ENCODE data around the gene BMAL1.

Gene BMAL1

DNA sequence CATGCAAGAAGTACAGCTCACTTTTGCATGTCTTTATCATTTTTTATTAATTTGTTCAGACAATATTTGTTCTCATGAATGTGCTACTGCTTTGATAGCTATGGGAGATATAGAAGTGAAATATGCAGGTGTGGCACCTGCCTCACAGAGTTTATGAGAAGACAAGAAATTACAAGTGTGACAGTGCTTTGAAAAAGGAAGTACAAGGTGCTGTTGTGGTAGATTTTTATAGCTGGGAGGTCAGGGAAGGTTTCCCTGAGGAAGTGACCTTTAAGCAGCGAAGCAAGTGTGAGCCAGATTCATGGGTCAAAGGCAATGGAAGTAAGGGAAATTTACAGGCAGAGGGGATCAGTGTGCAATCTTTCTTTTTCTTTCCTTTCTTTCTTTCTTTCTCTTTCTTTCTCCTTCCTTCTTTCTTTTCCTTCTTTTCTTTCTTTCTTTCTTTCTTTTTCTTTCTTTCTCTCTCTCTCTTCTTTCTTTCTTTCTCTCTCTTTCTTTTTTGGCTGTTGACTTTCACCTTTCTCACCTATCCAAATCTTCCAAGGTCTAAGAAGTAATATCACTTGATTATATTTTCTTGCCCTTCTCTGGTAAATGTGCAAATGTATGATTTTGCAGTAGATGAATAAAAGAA, 6.4 kb upstream of the BMAL1 start:
- no peak for DNase-seq (ENCODE audit: low spot score)
- TF ChIP-seq, protein P1, sequence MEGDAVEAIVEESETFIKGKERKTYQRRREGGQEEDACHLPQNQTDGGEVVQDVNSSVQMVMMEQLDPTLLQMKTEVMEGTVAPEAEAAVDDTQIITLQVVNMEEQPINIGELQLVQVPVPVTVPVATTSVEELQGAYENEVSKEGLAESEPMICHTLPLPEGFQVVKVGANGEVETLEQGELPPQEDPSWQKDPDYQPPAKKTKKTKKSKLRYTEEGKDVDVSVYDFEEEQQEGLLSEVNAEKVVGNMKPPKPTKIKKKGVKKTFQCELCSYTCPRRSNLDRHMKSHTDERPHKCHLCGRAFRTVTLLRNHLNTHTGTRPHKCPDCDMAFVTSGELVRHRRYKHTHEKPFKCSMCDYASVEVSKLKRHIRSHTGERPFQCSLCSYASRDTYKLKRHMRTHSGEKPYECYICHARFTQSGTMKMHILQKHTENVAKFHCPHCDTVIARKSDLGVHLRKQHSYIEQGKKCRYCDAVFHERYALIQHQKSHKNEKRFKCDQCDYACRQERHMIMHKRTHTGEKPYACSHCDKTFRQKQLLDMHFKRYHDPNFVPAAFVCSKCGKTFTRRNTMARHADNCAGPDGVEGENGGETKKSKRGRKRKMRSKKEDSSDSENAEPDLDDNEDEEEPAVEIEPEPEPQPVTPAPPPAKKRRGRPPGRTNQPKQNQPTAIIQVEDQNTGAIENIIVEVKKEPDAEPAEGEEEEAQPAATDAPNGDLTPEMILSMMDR (IDR thresholded peaks at IDR 0.05; ENCODE audit: extremely low read depth, insufficient read depth, missing control alignments) = no peak
- in situ Hi-C loops (cut with MboI; ENCODE audit: low pct_unique_long_range_greater_than_20kb, low sequenced_read_pairs, unreplicated experiment) = no loop called here

DNA sequence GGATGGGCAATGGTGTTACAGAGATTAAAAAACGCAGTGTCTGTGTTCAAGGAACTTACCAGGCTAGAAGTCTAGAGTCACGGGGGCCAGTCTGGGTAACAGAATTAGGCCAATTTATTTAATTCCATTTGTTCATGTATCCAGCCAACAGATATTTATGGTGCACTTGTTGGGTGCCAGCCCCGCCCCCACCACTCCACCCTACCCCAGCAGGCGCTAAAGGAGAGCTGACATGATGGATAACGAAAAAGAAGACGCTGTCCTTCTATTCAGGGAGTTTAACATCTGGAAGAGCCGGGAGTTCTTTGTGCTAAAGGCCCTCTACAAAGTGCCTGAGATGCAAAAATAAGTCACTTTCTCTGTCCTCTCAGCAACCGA, 1.1 kb upstream of the BMAL1 start:
- TF ChIP-seq, protein P1 (IDR thresholded peaks at IDR 0.05; ENCODE audit: extremely low read depth, insufficient read depth, missing control alignments) = no peak
- in situ Hi-C loops (cut with MboI; ENCODE audit: low pct_unique_long_range_greater_than_20kb, low sequenced_read_pairs, unreplicated experiment) = no loop called here
- no peak for DNase-seq (ENCODE audit: low spot score)

DNA sequence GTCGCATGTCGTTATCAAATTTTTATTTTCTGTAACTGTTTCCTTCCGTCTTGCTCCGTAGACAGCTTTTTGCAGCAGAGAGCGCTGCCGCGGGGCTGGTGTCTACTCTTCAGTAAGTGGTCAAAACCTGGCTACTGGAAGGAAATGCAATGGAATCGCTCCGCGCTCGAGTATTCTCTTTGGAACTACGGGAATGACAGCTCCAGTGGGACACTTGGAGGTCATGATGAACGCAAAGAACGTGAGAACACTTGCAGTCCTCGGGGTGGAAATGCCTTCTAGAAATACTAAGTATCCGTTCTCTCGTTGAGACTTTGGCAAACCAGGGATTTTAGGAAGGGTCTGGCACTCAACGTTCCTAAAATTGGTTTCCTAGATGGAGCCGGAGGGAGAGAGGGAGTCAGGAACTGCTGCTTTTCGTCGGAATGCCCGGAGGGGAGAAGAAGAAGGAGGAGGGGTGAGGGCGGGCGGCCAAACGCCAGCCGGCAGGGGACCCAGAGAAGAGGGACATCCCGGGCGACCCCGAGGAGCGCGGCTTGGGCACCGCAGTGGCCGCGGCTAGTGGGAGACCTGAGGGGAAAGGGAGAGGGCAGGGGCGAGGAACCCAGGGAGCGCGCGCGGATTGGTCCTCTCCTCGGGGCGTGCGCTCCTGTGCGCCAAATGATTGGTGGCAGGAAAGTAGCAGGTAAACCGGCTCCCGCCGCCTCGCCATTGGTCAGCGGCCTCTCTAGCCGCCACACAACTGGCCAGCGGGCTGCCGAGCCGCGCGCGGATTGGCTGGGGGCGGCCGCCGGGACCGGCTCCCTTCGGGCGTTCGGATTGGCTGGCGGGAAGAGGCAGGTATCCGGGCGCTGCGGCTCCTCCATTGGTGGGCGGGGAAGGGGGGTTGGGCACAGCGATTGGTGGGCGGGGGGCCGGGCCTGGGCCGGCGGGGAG, 490 bp upstream of the BMAL1 start:
- TF ChIP-seq, protein P1 (IDR thresholded peaks at IDR 0.05; ENCODE audit: extremely low read depth, insufficient read depth, missing control alignments) = no peak
- peak; percentile 99 for DNase-seq (ENCODE audit: low spot score)
- in situ Hi-C loops (cut with MboI; ENCODE audit: low pct_unique_long_range_greater_than_20kb, low sequenced_read_pairs, unreplicated experiment) = no loop called here

DNA sequence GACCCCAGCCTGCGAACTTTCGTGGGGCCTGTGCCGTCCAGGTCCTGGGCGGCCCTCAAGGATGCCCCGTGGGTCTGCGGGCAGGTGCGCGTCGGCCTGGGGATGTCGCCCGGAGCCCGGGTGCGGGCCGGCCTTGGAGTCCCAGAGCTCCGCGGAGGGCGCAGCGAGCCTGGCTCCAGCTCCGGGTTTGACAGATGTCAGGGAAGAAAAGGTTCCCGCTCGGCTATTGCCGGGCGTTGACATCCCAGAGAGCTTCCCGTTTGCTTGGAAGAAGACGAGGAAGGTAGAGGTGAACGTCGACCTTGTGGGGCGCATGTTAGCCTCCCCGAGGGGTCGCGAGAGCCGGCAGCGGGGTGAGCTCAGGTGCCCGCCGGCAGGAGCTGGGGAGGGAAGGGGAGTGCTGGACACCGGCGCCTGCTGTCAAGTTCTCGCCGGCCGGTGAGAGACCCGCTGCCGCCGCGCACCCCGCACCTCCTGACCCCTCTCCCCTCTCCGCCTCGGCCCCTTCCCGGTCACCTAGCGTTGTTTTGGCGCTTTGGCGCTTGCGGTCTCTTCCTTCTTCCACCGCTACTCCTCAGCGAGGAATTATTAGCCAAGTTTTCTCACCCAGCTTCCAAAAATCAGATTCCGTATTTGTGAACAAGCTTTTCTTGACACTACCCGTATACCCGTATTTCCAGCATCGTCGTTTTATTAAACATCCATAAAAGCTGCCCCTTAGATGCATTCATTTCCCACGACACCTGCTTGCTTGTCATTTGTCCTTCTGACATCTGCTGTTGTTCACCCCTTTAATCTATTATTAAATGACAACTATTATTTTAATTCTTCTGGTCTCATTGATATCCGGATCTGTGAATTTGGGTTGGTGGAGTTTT, 1.3 kb downstream of the BMAL1 start:
- DNase-seq (ENCODE audit: low spot score) = no peak
- in situ Hi-C loops (cut with MboI; ENCODE audit: low pct_unique_long_range_greater_than_20kb, low sequenced_read_pairs, unreplicated experiment) = no loop called here
- TF ChIP-seq, protein P1 (IDR thresholded peaks at IDR 0.05; ENCODE audit: extremely low read depth, insufficient read depth, missing control alignments) = no peak

DNA sequence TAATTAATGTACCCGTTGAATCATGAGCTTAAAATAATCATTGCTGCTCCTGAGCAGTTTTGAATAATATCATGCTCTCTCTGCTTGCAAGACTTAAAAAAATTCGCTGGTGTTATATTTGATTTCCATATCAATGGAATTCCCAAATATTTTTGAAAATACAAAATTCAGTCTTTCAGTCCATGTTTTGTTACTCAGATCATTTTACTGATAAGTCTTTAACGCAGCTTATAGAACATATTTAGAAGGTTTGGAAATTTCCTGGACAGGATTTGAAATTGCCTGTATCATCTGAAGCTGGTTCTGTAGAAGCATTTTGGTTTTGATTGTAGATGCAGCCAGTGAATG, 1.9 kb downstream of the BMAL1 start:
- TF ChIP-seq, protein P1 (IDR thresholded peaks at IDR 0.05; ENCODE audit: extremely low read depth, insufficient read depth, missing control alignments) = no peak
- no peak for DNase-seq (ENCODE audit: low spot score)
- in situ Hi-C loops (cut with MboI; ENCODE audit: low pct_unique_long_range_greater_than_20kb, low sequenced_read_pairs, unreplicated experiment) = no loop called here

DNA sequence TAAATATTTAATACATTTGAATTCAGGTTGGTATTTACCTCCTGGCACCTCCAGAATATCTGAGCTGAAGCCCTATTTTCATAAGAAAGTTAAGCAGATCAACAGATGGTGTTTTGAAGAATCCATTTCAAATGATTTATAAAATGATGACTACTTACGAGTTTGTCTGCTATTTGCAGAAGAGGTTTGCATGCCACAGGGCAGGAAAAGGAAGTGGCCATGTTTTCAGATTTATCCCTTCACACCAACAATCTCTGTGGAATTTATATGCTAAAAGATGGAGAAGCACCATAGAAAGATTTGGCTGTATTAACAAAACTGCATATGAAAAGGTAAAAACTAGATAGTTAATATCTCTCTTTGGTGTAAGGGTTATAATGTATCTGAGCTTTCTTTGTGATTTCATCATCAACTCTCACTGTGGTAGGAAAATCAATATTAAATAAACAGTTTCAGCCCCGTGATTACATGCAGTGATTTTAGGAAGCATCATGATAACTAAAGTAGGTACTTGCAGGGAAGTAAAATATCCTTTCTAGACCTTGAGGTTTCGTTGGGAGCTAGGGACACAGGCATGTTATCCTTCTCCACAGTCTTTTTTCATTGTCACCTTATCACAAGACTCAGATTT, 2.6 kb downstream of the BMAL1 start:
- no peak for DNase-seq (ENCODE audit: low spot score)
- TF ChIP-seq, protein P1 (IDR thresholded peaks at IDR 0.05; ENCODE audit: extremely low read depth, insufficient read depth, missing control alignments) = no peak

More for the DNA sequence above, 2.6 kb downstream of the BMAL1 start:
- in situ Hi-C loops (cut with MboI; ENCODE audit: low pct_unique_long_range_greater_than_20kb, low sequenced_read_pairs, unreplicated experiment) = no loop called here
